Ectodermal cell (in vitro differentiated cells): ENCODE results near the gene CNPY1.

Experiments
- H3K27ac ChIP-seq: 2 replicates; pipeline ENCODE4 v1.7.0; 2013; ENCODE audit warnings: mild to moderate bottlenecking, low read depth, low read length; ENCODE audit not compliant: insufficient read depth, poor library complexity, severe bottlenecking
- H3K27me3 ChIP-seq: 2 replicates; pipeline ENCODE4 v1.7.0; 2013; ENCODE audit warnings: mild to moderate bottlenecking, low read length; ENCODE audit not compliant: insufficient read depth, control insufficient read depth, poor library complexity, severe bottlenecking
- H3K36me3 ChIP-seq: one replicate; pipeline ENCODE4 v1.7.0; 2013; ENCODE audit warnings: low read length; ENCODE audit not compliant: control insufficient read depth, insufficient read depth
- H3K4me1 ChIP-seq: one replicate; pipeline ENCODE4 v1.7.0; 2013; ENCODE audit warnings: low read length; ENCODE audit not compliant: control insufficient read depth, insufficient read depth
- H3K4me3 ChIP-seq: 2 replicates; pipeline ENCODE4 v1.7.0; 2013; ENCODE audit warnings: low read depth, low read length, control low read depth; ENCODE audit not compliant: insufficient read depth
- H3K9me3 ChIP-seq: 2 replicates; pipeline ENCODE4 v1.7.0; 2013; ENCODE audit warnings: mild to moderate bottlenecking, low read length, moderate library complexity; ENCODE audit not compliant: control insufficient read depth
- WGBS, 2 experiments: methylation state at CpG; one replicate each; pipeline ENCODE4 v1.1.7; 2013; ENCODE audit warnings: missing lambda C conversion rate in 2 of 2; 5-methylcytosine and 5-hydroxymethylcytosine counted together

Gene CNPY1

GRCh38 chr7:155559519-155560108 is 13.3 kb upstream of the CNPY1 start:
- Histone ChIP-seq H3K27ac (no peak overlapping the region), H3K36me3 (no peaks in the 10 kb centered on the region), H3K9me3 (no peaks in the 10 kb centered on the region), H3K27me3 (no peaks in the 10 kb centered on the region), H3K4me3 (no peak overlapping the region), H3K4me1 (no peaks in the 10 kb centered on the region)
- WGBS, 2 experiments = 92% methylated on average over 13 of the region's 13 CpGs

DNA sequence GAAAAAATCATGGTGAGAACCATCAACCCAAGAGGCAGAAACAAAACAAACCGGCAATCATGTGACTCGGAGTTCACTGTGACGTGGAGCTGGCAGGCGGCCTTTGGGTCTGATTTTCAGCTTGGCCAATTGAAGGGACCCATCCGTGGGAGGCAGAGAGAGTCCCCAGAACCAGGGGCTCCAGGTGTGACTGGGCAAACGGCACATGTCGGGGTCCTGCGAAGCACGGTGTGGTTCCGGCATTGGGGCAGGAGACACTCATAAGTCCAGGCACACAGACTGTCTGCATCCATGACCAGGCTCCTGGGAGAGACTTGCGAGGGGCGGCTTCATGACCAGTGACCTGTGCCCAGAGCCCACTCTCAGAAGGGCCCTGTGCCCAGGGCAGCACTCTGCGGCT is 12.6 kb upstream of the CNPY1 start:
- H3K9me3 ChIP-seq = no peaks in the 10 kb centered on the region
- no peaks in the 10 kb centered on the region for H3K4me1 ChIP-seq
- no peaks in the 10 kb centered on the region for H3K36me3 ChIP-seq
- H3K4me3 ChIP-seq = no peak overlapping the region
- no peaks in the 10 kb centered on the region for H3K27me3 ChIP-seq
- H3K27ac ChIP-seq = no peak overlapping the region
- WGBS, 2 experiments = 96% methylated on average over 13 of the region's 13 CpGs

DNA sequence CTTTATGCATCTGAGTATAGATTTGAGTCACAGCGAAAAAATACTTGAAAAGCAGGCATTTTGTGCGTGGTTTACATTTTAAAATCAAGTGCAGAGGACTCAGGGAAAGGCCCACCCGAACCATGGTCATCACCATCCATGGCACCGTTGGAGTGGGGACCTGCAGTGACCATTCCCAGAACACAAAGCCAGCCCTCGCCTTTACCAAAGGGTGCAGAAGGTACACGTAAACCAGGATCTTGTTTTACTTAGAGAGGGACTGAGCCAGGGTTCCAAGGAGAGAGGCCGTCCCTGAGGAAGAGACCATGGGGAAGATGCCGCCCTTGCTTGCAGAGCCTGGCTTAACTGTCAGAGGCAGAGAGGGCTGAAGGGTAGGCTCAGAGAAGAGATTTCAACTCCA is 12.0 kb upstream of the CNPY1 start:
- H3K9me3 ChIP-seq = no peaks in the 10 kb centered on the region
- no peaks in the 10 kb centered on the region for H3K4me1 ChIP-seq
- H3K4me3 ChIP-seq = no peak overlapping the region
- whole genome bisulfite sequencing, 2 experiments = 94 to 96% methylated on average over 8 of the region's 8 CpGs
- no peaks in the 10 kb centered on the region for H3K36me3 ChIP-seq
- no peaks in the 10 kb centered on the region for H3K27me3 ChIP-seq
- H3K27ac ChIP-seq = no peak overlapping the region

DNA sequence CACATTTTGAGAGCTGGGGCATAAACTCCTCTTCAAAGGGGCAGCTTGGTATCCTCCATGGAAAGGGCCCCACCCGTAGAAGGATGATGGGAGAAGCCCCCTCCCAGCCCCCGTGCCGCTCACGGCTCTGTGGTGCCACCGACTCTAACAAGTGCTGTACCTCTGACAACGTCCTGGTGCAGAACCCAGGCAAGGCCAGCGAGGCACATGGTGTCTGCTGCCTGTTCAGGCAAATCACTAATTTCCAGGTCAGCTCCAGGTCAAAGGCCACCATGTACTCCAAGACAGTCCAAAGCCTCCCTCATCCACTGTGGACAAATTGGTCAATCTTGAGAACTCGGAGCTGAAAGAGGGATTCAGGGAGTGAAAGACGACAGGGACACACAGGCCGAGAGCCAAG is 11.4 kb upstream of the CNPY1 start:
- 94 to 95% methylated on average over 10 of the region's 10 CpGs for WGBS, 2 experiments
- no peaks in the 10 kb centered on the region for H3K4me1 ChIP-seq
- H3K4me3 ChIP-seq = no peak overlapping the region
- no peaks in the 10 kb centered on the region for H3K9me3 ChIP-seq
- H3K27me3 ChIP-seq = no peaks in the 10 kb centered on the region
- no peak overlapping the region for H3K27ac ChIP-seq
- H3K36me3 ChIP-seq = no peaks in the 10 kb centered on the region

GRCh38 chr7:155556763-155557162 is 10.4 kb upstream of the CNPY1 start:
- 92 to 93% methylated on average over 9 of the region's 9 CpGs for WGBS, 2 experiments

DNA sequence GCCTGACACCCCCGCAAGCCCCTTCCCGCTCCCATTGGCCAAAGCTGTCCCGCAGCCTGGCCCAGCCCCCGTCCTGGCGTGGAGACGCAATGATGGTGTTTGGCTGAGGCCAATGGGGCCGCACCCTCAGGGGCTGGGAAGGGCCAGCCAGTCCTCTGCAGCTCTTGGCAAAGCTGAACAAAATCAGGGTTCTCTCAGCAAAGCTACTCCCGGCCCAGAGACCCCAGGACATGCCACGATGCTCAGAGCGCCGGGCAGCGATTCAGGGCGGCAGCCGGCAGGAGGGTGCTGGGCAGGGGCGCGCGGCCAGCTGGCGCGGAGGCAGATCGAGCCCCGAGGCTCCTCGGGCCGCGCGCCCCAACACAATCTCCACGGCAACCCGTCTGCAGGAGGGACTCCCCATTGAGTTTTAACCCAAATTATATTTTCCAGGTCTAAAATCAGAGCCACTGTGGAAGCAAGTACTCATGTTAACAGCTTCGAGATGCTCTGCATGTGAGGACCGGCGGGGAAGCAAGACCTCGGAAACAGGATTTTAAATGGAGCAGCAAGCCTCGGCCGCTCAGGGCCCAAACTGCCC is 8.8 kb upstream of the CNPY1 start:
- Histone ChIP-seq H3K9me3 (no peaks in the 10 kb centered on the region), H3K27me3 (no peaks in the 10 kb centered on the region), H3K4me1 (no peaks in the 10 kb centered on the region), H3K36me3 (no peaks in the 10 kb centered on the region), H3K27ac (no peak overlapping the region), H3K4me3 (no peak overlapping the region)
- WGBS, 2 experiments = 93 to 94% methylated on average over 33 of the region's 33 CpGs

More at GRCh38 chr7:155556763-155557162, 10.4 kb upstream of the CNPY1 start:
- no peaks in the 10 kb centered on the region for H3K4me1 ChIP-seq
- H3K4me3 ChIP-seq = no peak overlapping the region
- H3K36me3 ChIP-seq = no peaks in the 10 kb centered on the region
- H3K9me3 ChIP-seq = no peaks in the 10 kb centered on the region
- no peak overlapping the region for H3K27ac ChIP-seq
- no peaks in the 10 kb centered on the region for H3K27me3 ChIP-seq

DNA sequence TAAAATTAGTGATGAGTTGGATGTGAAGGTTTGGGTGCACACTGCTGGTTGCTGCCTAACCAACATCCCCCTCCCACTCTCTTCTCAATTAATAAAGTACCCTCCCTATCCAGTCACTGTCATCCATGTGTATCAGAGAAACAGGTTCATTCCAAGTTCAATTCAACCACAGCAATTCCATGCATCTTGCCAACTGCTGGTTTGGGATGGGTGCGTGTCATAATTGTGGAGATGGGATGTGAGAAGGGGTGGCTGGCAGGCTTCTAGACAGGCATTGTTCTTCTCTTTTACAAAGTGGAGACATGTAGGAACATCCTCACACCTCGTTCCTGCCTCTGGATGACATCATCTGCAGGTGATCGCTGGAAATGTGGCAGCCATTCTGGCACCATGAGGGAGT is 7.5 kb upstream of the CNPY1 start:
- no peaks in the 10 kb centered on the region for H3K9me3 ChIP-seq
- no peak overlapping the region for H3K4me3 ChIP-seq
- H3K27me3 ChIP-seq = no peaks in the 10 kb centered on the region
- WGBS, 2 experiments = 96 to 97% methylated on average over 3 of the region's 3 CpGs
- H3K36me3 ChIP-seq = no peaks in the 10 kb centered on the region
- H3K4me1 ChIP-seq = no peaks in the 10 kb centered on the region
- no peak overlapping the region for H3K27ac ChIP-seq

GRCh38 chr7:155551785-155552611 is 5.6 kb upstream of the CNPY1 start:
- H3K27ac ChIP-seq = no peak overlapping the region
- H3K4me1 ChIP-seq = no peaks in the 10 kb centered on the region
- H3K36me3 ChIP-seq = no peaks in the 10 kb centered on the region
- H3K27me3 ChIP-seq = no peaks in the 10 kb centered on the region
- no peaks in the 10 kb centered on the region for H3K9me3 ChIP-seq
- WGBS, 2 experiments = 91 to 92% methylated on average over 15 of the region's 15 CpGs
- H3K4me3 ChIP-seq = no peak overlapping the region

DNA sequence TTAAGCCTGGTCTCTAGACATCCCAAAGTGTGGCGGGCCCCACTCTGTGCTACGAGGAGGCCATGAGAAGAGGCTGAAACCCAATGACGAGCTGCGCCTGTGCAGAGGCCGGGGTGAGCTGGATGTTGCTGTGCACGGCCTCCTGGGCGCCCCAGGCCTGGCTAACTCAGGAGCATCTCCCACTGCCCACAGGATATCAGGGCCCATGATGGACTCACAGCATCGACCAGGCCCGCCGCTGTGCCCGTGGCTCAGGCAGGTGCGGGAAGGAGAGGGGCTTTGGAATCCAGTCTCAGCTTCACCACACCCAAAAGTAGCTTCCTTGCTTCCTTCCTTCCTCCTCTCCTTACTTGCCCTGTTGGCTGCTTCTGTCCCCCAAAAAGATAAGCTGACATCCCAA is 4.6 kb upstream of the CNPY1 start:
- H3K4me3 ChIP-seq = no peak overlapping the region
- H3K27me3 ChIP-seq = no peaks in the 10 kb centered on the region
- H3K27ac ChIP-seq = no peak overlapping the region
- H3K4me1 ChIP-seq = no peaks in the 10 kb centered on the region
- WGBS, 2 experiments = 95 to 97% methylated on average over 12 of the region's 12 CpGs
- no peaks in the 10 kb centered on the region for H3K9me3 ChIP-seq
- no peaks in the 10 kb centered on the region for H3K36me3 ChIP-seq

GRCh38 chr7:155549226-155549625 is 2.9 kb upstream of the CNPY1 start:
- H3K4me3 ChIP-seq = no peak overlapping the region
- H3K36me3 ChIP-seq = no peaks in the 10 kb centered on the region
- no peaks in the 10 kb centered on the region for H3K4me1 ChIP-seq
- H3K27me3 ChIP-seq = no peaks in the 10 kb centered on the region
- 92 to 93% methylated on average over 10 of the region's 10 CpGs for WGBS, 2 experiments
- no peak overlapping the region for H3K27ac ChIP-seq
- no peaks in the 10 kb centered on the region for H3K9me3 ChIP-seq
